ENCODE measurements around the gene BARD1.
"Not testable (repeated sequence)": the region's sequence is repeated elsewhere in the genome, so short reads cannot be mapped to it uniquely, and the experiment has no call there.

BARD1 gene

GRCh38 chr2:214796911-214797310, 12.6 kb downstream of the BARD1 start:
- Mint-ChIP-seq H3K4me3 (no peak overlapping the region), H3K36me3 (ENCODE audit: low read depth) (peaks cover 56% of the 10 kb centered on the region), H3K4me1 (ENCODE audit: low read depth) (peaks cover 10% of the 10 kb centered on the region), H3K9me3 (no peaks in the 10 kb centered on the region), H3K27me3 (no peaks in the 10 kb centered on the region), H3K27ac (no peak overlapping the region)

- H3K4me3 Mint-ChIP-seq; H3K9me3 Mint-ChIP-seq; H3K27me3 Mint-ChIP-seq; H3K27ac Mint-ChIP-seq; H3K4me1 Mint-ChIP-seq (ENCODE audit: low read depth): not testable (repeated sequence)
- H3K36me3 Mint-ChIP-seq (ENCODE audit: low read depth): peaks cover 86% of the 10 kb centered on the region
Observed at GRCh38 chr2:214783181-214783580, 26.3 kb downstream of the BARD1 start.

GRCh38 chr2:214782671-214783070, 26.8 kb downstream of the BARD1 start:
- Mint-ChIP-seq H3K9me3 (peaks cover 10% of the 10 kb centered on the region), H3K4me3 (no peak overlapping the region), H3K36me3 (ENCODE audit: low read depth) (peaks cover 83% of the 10 kb centered on the region), H3K4me1 (ENCODE audit: low read depth) (no peaks in the 10 kb centered on the region), H3K27ac (no peak overlapping the region), H3K27me3 (no peaks in the 10 kb centered on the region)

- Mint-ChIP-seq H3K4me3 (no peak overlapping the region), H3K9me3 (peaks cover 10% of the 10 kb centered on the region), H3K27me3 (no peaks in the 10 kb centered on the region), H3K36me3 (ENCODE audit: low read depth) (peaks cover 91% of the 10 kb centered on the region), H3K4me1 (ENCODE audit: low read depth) (peaks cover 5% of the 10 kb centered on the region), H3K27ac (no peak overlapping the region)
Observed at GRCh38 chr2:214781226-214781625, 28.3 kb downstream of the BARD1 start.

GRCh38 chr2:214775971-214776370, 33.5 kb downstream of the BARD1 start:
- Mint-ChIP-seq H3K9me3 (no peaks in the 10 kb centered on the region), H3K4me3 (no peak overlapping the region), H3K4me1 (ENCODE audit: low read depth) (peaks cover 9% of the 10 kb centered on the region), H3K27ac (no peak overlapping the region), H3K36me3 (ENCODE audit: low read depth) (peaks cover 72% of the 10 kb centered on the region), H3K27me3 (no peaks in the 10 kb centered on the region)

GRCh38 chr2:214774108-214774507, 35.4 kb downstream of the BARD1 start:
- Mint-ChIP-seq H3K9me3 (no peaks in the 10 kb centered on the region), H3K27me3 (no peaks in the 10 kb centered on the region), H3K27ac (no peak overlapping the region), H3K4me1 (ENCODE audit: low read depth) (peaks cover 9% of the 10 kb centered on the region), H3K4me3 (no peak overlapping the region), H3K36me3 (ENCODE audit: low read depth) (peaks cover 62% of the 10 kb centered on the region)

GRCh38 chr2:214772443-214773015, 37.0 kb downstream of the BARD1 start:
- no peak overlapping the region for H3K27ac Mint-ChIP-seq
- peaks cover 66% of the 10 kb centered on the region for H3K36me3 Mint-ChIP-seq (ENCODE audit: low read depth)
- peaks cover 9% of the 10 kb centered on the region for H3K4me1 Mint-ChIP-seq (ENCODE audit: low read depth)
- H3K4me3 Mint-ChIP-seq: no peak overlapping the region
- H3K9me3 Mint-ChIP-seq: no peaks in the 10 kb centered on the region
- no peaks in the 10 kb centered on the region for H3K27me3 Mint-ChIP-seq

- Mint-ChIP-seq H3K27ac (no peak overlapping the region), H3K9me3 (no peaks in the 10 kb centered on the region), H3K36me3 (ENCODE audit: low read depth) (peaks cover 87% of the 10 kb centered on the region), H3K4me3 (no peak overlapping the region), H3K4me1 (ENCODE audit: low read depth) (no peaks in the 10 kb centered on the region), H3K27me3 (no peaks in the 10 kb centered on the region)
Observed at GRCh38 chr2:214765180-214765579, 44.3 kb downstream of the BARD1 start.

GRCh38 chr2:214753455-214753854, 56.0 kb downstream of the BARD1 start:
- Mint-ChIP-seq H3K27ac (no peak overlapping the region), H3K4me3 (no peak overlapping the region), H3K27me3 (no peaks in the 10 kb centered on the region), H3K36me3 (ENCODE audit: low read depth) (peaks cover 79% of the 10 kb centered on the region), H3K4me1 (ENCODE audit: low read depth) (no peaks in the 10 kb centered on the region), H3K9me3 (no peaks in the 10 kb centered on the region)

- Mint-ChIP-seq H3K9me3 (no peaks in the 10 kb centered on the region), H3K27ac (no peak overlapping the region), H3K27me3 (no peaks in the 10 kb centered on the region), H3K36me3 (ENCODE audit: low read depth) (peaks cover 66% of the 10 kb centered on the region), H3K4me3 (no peak overlapping the region), H3K4me1 (ENCODE audit: low read depth) (no peaks in the 10 kb centered on the region)
Observed at GRCh38 chr2:214750529-214750928, 59.0 kb downstream of the BARD1 start.

GRCh38 chr2:214747992-214748391, 61.5 kb downstream of the BARD1 start:
- Mint-ChIP-seq H3K9me3 (no peaks in the 10 kb centered on the region), H3K4me1 (ENCODE audit: low read depth) (no peaks in the 10 kb centered on the region), H3K27me3 (no peaks in the 10 kb centered on the region), H3K36me3 (ENCODE audit: low read depth) (peaks cover 66% of the 10 kb centered on the region), H3K4me3 (no peak overlapping the region), H3K27ac (no peak overlapping the region)

GRCh38 chr2:214742119-214742518, 67.4 kb downstream of the BARD1 start:
- Mint-ChIP-seq H3K4me3 (no peak overlapping the region), H3K9me3 (no peaks in the 10 kb centered on the region), H3K4me1 (ENCODE audit: low read depth) (peaks cover 5% of the 10 kb centered on the region), H3K36me3 (ENCODE audit: low read depth) (peaks cover 55% of the 10 kb centered on the region), H3K27me3 (no peaks in the 10 kb centered on the region), H3K27ac (no peak overlapping the region)

GRCh38 chr2:214740867-214741395, 68.6 kb downstream of the BARD1 start:
- H3K27ac Mint-ChIP-seq: no peak overlapping the region
- H3K4me1 Mint-ChIP-seq (ENCODE audit: low read depth): peaks cover 5% of the 10 kb centered on the region
- no peaks in the 10 kb centered on the region for H3K27me3 Mint-ChIP-seq
- no peak overlapping the region for H3K4me3 Mint-ChIP-seq
- no peaks in the 10 kb centered on the region for H3K9me3 Mint-ChIP-seq
- peaks cover 57% of the 10 kb centered on the region for H3K36me3 Mint-ChIP-seq (ENCODE audit: low read depth)

GRCh38 chr2:214737188-214737587, 72.3 kb downstream of the BARD1 start:
- Mint-ChIP-seq H3K4me1 (ENCODE audit: low read depth) (peaks cover 5% of the 10 kb centered on the region), H3K27ac (no peak overlapping the region), H3K36me3 (ENCODE audit: low read depth) (peaks cover 52% of the 10 kb centered on the region), H3K27me3 (no peaks in the 10 kb centered on the region), H3K9me3 (no peaks in the 10 kb centered on the region), H3K4me3 (no peak overlapping the region)

- Mint-ChIP-seq H3K27ac (no peak overlapping the region), H3K4me1 (ENCODE audit: low read depth) (no peaks in the 10 kb centered on the region), H3K9me3 (no peaks in the 10 kb centered on the region), H3K27me3 (no peaks in the 10 kb centered on the region), H3K4me3 (no peak overlapping the region), H3K36me3 (ENCODE audit: low read depth) (peaks cover 73% of the 10 kb centered on the region)
Observed at GRCh38 chr2:214730800-214731407, 78.6 kb downstream of the BARD1 start.

- H3K36me3 Mint-ChIP-seq (ENCODE audit: low read depth): peaks cover 71% of the 10 kb centered on the region
- no peaks in the 10 kb centered on the region for H3K27me3 Mint-ChIP-seq
- H3K27ac Mint-ChIP-seq: no peak overlapping the region
- no peaks in the 10 kb centered on the region for H3K9me3 Mint-ChIP-seq
- H3K4me1 Mint-ChIP-seq (ENCODE audit: low read depth): no peaks in the 10 kb centered on the region
- H3K4me3 Mint-ChIP-seq: no peak overlapping the region
Observed at GRCh38 chr2:214730248-214730647, 79.2 kb downstream of the BARD1 start.

Data from stimulated activated naive CD8-positive, alpha-beta T cell treated with anti-CD3 and anti-CD28 coated beads, Interleukin-15, Interleukin-2, amounts not matched to agents 100 ng/mL and 50 ng/mL, for 24 hours (primary cell).